Stimulated activated CD4-positive, alpha-beta T cell treated with anti-CD3 and anti-CD28 coated beads, Interleukin-12 subunit alpha, Interleukin-12 subunit beta, amount 100 ng/mL, for 4 hours (primary cell): ENCODE measurements around the gene DCHS2.
"Not testable (repeated sequence)": the region's sequence is repeated elsewhere in the genome, so short reads cannot be mapped to it uniquely, and the experiment has no call there.

ENCODE experiments used
- DNase-seq: peaks from one replicate; pipeline ENCODE4 v3.0.0-alpha.2; 2020

The DCHS2 gene

GRCh38 chr4:154313004-154313585 is 178.5 kb downstream of the DCHS2 start:
- DNase-seq = no peak

DNA sequence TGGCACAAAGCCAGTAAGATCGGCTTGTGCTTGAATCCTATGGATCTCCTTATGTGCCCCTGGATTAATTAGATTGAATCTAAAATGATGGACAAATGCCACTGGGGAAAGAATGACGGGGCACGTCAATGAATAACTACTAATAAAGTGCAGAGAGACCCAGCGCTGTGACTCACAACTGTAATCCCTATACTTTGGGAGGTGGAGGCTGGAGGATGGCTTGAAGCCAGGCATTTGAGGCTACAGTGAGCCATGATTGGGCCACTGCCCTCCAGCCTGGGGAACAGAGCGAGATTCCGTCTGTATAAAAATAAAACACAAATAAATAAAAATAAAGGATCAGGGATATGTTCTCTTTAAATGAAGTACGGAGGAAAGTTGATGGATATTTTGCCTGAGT is 179.4 kb downstream of the DCHS2 start:
- DNase-seq = no peak

- DNase-seq = no peak
Observed at GRCh38 chr4:154310578-154310977, 181.0 kb downstream of the DCHS2 start.

- DNase-seq = no peak
Observed at GRCh38 chr4:154308207-154308606, 183.4 kb downstream of the DCHS2 start.

- DNase-seq = no peak
Observed at GRCh38 chr4:154307451-154307850, 184.1 kb downstream of the DCHS2 start.

DNA sequence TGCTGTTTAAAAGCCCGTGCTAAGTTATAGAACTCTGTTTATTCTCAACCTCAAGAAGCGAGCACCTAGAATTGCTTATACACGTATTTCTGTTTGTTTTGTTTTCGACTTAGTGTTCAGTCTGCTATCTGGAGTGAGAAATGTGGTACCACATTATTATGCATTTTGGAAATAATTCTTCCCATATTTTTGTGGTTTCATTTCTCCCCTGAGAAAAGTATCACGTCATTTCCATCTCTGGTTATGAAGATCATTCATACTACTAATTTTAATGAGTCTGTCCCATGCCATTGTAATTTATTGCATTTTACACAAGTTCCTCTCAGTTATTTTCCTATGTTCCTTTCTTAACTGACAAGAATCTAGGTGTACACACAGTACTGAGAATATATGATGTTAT is 186.0 kb downstream of the DCHS2 start:
- no peak for DNase-seq

GRCh38 chr4:154304679-154305078 is 186.9 kb downstream of the DCHS2 start:
- no peak for DNase-seq

GRCh38 chr4:154294652-154295350 is 196.8 kb downstream of the DCHS2 start:
- DNase-seq = no peak

GRCh38 chr4:154293427-154293826 is 198.2 kb downstream of the DCHS2 start:
- no peak for DNase-seq

DNA sequence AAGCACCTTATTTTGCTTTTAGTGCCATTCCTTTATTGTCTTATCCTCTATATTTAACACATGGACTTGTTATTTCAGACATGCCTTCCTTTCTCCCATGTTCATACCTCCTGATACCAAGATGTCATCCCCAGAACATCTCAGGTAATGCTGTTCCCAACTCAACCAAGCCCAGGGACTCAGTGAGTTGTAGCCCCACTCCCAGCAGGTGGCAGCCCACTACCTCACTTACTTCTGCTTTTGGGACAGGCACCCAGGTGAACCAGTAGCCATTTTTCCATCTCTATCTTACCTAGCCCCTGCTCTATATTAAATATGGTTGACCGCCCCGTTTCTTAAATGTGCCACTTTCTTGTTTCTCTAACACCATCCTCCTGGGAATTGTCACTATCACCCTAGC is 199.0 kb downstream of the DCHS2 start:
- DNase-seq = peak; percentile 0

GRCh38 chr4:154277172-154277571 is 214.4 kb downstream of the DCHS2 start:
- DNase-seq = no peak

- DNase-seq = no peak
Observed at GRCh38 chr4:154276496-154276895, 215.1 kb downstream of the DCHS2 start.

GRCh38 chr4:154254999-154255398 is 236.6 kb downstream of the DCHS2 start:
- DNase-seq = no peak

GRCh38 chr4:154234576-154234975 is 257.0 kb downstream of the DCHS2 start:
- DNase-seq = no peak

DNA sequence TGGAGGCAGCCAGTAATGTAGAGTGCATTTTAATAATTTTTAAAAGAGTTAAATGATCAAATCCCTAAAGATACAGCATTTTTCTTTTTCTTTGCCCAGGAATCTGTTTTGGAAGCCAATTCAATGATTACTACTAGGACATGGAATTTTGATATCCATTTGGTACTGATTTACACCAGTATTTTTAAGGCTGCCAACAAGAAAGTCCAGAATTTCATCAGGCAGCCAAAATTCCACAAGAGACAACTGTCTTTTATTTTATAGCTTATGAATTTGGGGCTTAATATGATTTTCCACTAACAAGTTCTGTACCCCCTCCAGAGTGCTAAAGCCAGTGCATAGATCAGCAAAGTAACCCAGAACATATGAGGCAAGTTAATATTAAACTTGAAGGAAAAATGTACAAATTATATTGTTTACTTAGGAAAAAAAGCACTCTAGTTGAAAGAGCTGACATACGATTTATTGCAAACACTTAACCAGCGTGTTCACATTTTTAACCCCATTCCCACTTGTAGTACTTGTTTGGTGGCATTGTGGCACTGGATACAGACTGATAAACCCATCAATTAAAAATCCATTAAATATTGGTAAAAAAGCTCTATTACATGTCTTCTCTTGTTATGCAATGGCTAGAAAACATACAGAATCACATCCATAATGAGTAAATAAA is 259.7 kb downstream of the DCHS2 start:
- no peak for DNase-seq

DNA sequence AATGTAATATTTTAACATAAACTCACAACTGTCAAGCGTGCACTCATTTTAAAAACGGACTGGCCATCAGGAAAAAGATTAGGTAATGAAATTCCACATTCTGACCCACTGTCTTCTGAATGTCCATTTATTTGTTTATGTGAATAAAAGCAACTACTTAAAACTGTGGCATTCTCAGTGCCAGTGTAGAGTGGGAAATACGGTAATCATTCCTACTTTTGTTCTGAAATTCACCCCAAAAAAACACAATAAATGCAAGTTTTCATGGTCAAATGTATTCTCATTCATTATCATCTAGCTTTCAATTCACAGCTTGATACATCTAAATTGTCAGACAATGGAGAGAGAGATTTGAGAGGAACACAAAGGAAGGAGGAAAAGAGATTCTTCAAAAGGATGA is 260.9 kb downstream of the DCHS2 start:
- DNase-seq = no peak

GRCh38 chr4:154230091-154230490 is 261.5 kb downstream of the DCHS2 start:
- no peak for DNase-seq

GRCh38 chr4:154222875-154223274 is 268.7 kb downstream of the DCHS2 start:
- no peak for DNase-seq

DNA sequence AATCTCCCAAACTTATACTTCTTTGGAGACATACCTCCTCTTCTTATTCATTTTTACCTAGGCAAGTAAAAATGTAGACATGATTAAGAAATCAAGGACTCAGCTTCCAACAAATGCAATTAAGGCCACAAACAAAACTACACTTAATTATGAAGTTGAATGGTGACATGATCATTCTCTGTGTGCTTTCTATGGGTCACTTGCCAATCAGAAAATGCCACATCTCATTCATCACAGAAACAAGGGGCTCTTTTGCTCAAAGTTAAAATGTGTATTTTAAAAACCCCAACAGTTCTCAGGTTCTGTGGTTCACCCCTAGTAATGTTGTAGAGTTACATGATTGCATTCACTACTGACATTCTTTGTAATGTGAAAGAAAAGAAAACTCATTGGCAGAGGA is 273.5 kb downstream of the DCHS2 start:
- DNase-seq = no peak

- DNase-seq = not testable (repeated sequence)
Observed at GRCh38 chr4:154217384-154217783, 274.2 kb downstream of the DCHS2 start.

DNA sequence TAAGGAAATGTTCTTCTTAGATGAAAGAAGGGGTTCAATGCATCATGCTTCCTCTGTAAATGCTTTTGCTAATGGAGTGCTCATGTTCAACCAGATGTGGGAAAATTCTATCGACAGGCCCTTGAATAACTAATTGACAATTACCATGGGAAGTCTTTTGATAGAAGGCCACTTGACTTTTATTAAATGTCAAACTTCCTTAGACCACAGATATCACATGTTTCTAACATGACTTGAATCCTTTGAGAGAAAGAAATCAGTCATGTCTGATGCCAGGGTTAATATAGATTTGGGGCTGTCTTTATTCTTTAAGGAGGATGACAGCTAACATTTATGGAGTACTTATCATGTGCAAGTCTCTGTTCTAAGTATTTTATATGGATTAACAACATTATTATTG is 280.1 kb downstream of the DCHS2 start:
- no peak for DNase-seq

DNA sequence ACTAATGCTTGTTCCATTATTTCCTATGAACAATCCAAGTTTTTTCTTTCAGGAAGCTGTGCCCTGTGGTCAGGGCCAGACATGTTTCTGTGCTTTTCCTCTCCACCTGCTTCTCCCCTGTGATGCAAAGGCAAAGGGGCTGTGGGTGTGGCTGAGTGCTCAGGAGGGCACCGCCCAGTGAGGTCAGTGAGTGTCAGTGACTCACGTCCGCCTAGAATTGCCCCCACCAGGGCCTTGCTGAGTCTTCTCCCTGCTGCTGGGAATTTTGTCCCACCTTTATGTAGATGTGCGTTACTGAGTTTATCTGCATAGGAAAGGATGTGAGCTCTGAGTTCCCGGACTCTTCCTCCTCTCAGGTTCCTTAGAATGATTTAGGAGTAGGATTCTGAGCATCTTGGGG is 283.2 kb downstream of the DCHS2 start:
- DNase-seq = no peak

DNA sequence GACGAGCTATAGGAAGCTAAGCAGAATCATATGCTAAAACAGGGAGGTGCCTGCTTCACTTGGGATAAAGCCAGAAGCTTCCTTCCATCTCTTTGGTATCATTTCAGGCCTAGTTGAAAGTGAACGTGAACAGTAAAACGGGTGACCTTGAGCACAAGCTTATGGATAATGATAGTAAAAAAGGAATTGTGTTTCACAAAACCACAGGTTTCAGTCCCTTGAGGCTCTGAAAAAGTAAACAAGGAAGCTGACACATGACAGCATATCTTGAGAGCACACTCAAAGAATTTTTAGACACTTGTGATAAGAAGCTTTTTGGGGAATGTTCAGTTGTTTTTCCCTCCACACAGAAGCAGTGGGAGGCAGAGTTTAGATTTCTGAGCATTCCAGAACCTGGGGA is 286.1 kb downstream of the DCHS2 start:
- no peak for DNase-seq

DNA sequence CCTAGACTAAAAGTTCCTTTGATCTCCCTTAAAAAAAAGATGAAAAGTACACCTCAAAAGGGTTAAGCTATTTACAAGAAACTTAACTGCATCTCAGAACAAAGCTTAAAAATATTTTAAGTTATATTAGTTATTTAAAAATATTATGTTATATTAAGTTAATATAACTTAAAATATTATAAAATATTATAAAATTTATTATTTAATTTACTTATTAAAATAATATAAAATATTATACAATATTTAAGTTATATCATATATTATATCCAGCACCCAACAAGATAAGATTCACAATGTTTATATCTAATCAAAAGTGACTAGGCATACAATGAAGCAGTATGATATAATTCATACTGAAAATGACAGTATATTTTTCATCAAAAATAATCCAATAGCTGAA is 296.9 kb downstream of the DCHS2 start:
- no peak for DNase-seq

GRCh38 chr4:154192585-154192984 is 299.0 kb downstream of the DCHS2 start:
- no peak for DNase-seq
